PC-9 (cell line): ENCODE results near the gene CDCA7. TPM values are rescaled to one million over a fixed set of nuclear protein-coding genes. Genes with fewer than 3 reads are reported as not detected.

Source experiments
- BruUV-seq: library from RNA; stranded (reverse); fragments of 400-500 nt; replicated peaks from 2 replicates; lab custom pipeline; 2021; lab: Mats Ljungman, UMichigan
- CTCF ChIA-PET: fragments of 300-600 bp; sonication (Branson Sonifier 250); formaldehyde crosslinking; loops from one replicate; lab custom pipeline; 2022; ENCODE audit warnings: antibody characterized with exemption; lab: Charles Lee
- POLR2A ChIA-PET: fragments of 300-600 bp; sonication (Branson Sonifier 250); formaldehyde crosslinking; loops from one replicate; lab custom pipeline; 2022; ENCODE audit warnings: antibody characterized with exemption; ENCODE audit not compliant: unreplicated experiment; lab: Charles Lee
- DNase-seq, 2 experiments: peaks; one replicate each; pipeline versions ENCODE4 v3.0.0 to v3.0.0-alpha.2; 2015 to 2022; ENCODE audit warnings: mixed read lengths in 1 of 2
- H2AFZ ChIP-seq: fragments of 200-600 bp; sonication (generic); 2 replicates; pipeline ENCODE4 v1.8.1; 2017; ENCODE audit warnings: antibody characterized with exemption
- H3F3A ChIP-seq: fragments of 200-600 bp; sonication (generic); 2 replicates; pipeline ENCODE4 v1.8.1; 2017; ENCODE audit warnings: antibody characterized with exemption, mild to moderate bottlenecking, low read depth; ENCODE audit not compliant: insufficient read depth
- H3K27ac ChIP-seq: fragments of 200-600 bp; sonication (generic); 2 replicates; pipeline ENCODE4 v1.6.1; 2016; ENCODE audit warnings: mixed run types
- H3K27me3 ChIP-seq: fragments of 200-600 bp; sonication (generic); 2 replicates; pipeline ENCODE4 v1.6.1; 2016; ENCODE audit warnings: low read depth, mixed run types; ENCODE audit not compliant: insufficient read depth
- H3K36me3 ChIP-seq: fragments of 200-600 bp; sonication (generic); 2 replicates; pipeline ENCODE4 v1.6.1; 2016; ENCODE audit warnings: low read depth, mixed run types
- H3K4me1 ChIP-seq: fragments of 200-600 bp; sonication (generic); replicated peaks from 2 replicates; pipeline ENCODE4 v1.6.1; 2016; ENCODE audit warnings: mixed run types; ENCODE audit not compliant: insufficient read depth
- H3K4me2 ChIP-seq: fragments of 200-600 bp; sonication (generic); 2 replicates; pipeline ENCODE4 v1.6.1; 2017; ENCODE audit warnings: mixed run types
- H3K4me3 ChIP-seq: fragments of 200-600 bp; sonication (generic); 2 replicates; pipeline ENCODE4 v1.6.1; 2016; ENCODE audit warnings: mixed run types
- H3K79me2 ChIP-seq: fragments of 200-600 bp; sonication (generic); 2 replicates; pipeline ENCODE4 v1.6.1; 2017; ENCODE audit warnings: low read depth, mixed run types
- H3K9me2 ChIP-seq: fragments of 200-600 bp; sonication (generic); 2 replicates; pipeline ENCODE4 v1.8.1; 2017; ENCODE audit warnings: mild to moderate bottlenecking; ENCODE audit not compliant: insufficient read depth
- H3K9me3 ChIP-seq: fragments of 200-600 bp; sonication (generic); 2 replicates; pipeline ENCODE4 v1.8.1; 2016; ENCODE audit warnings: low read depth; ENCODE audit not compliant: insufficient read depth
- H4K20me1 ChIP-seq: fragments of 200-600 bp; sonication (generic); 2 replicates; pipeline ENCODE4 v1.8.1; 2017; ENCODE audit not compliant: insufficient read depth
- EZH2 ChIP-seq: fragments of 200-600 bp; sonication (generic); IDR thresholded peaks from 2 replicates; pipeline ENCODE4 v1.8.0; 2017; ENCODE audit warnings: antibody characterized with exemption, low read depth
- intact Hi-C: fragments of 100-400 bp; cut with micrococcal nuclease; formaldehyde crosslinking; loops from one replicate; pipeline ENCODE4 v1.10.0; 2022; ENCODE audit not compliant: unreplicated experiment
- total RNA-seq: library from RNA; stranded (reverse); gene quantifications from 2 replicates; pipeline ENCODE4 v1.2.3, GENCODE V29; 2021
- TF ChIP-seq, protein P1 (sequence below): fragments of 200-600 bp; sonication (generic); conservative IDR thresholded peaks from 2 replicates; pipeline ENCODE4 v1.6.1; 2017; ENCODE audit warnings: mixed run types, antibody characterized with exemption, mild to moderate bottlenecking, moderate library complexity

CDCA7 gene
- total RNA-seq, 1 experiment from 2014 or later: 34.2 TPM

- Histone ChIP-seq H3K9me2 (no peaks in the 10 kb centered on the region), H3K4me3 (no peak overlapping the region), H2AFZ (no peak overlapping the region), H3K4me1 (no peaks in the 10 kb centered on the region), H3K4me2 (no peak overlapping the region), H3K27ac (no peak overlapping the region), H3F3A (no peaks in the 10 kb centered on the region; the same call in 1 of the 2 replicates), H3K27me3 (no peaks in the 10 kb centered on the region), H3K79me2 (no peaks in the 10 kb centered on the region), H3K9me3 (no peaks in the 10 kb centered on the region), H4K20me1 (no peaks in the 10 kb centered on the region), H3K36me3 (no peaks in the 10 kb centered on the region)
- ChIA-PET POLR2A (interaction anchor here (0.7 kb wide), 1 partner anchor 890 kb away, joined by 7 read pairs; no protein-coding TSS in a partner anchor), CTCF (interaction anchor here (0.6 kb wide), 1 partner anchor 549 kb away, joined by 4 read pairs; no protein-coding TSS in a partner anchor)
- DNase-seq: no peak
- BruUV-seq: no TSS peak
- no peak for TF ChIP-seq EZH2
- TF ChIP-seq, protein P1, sequence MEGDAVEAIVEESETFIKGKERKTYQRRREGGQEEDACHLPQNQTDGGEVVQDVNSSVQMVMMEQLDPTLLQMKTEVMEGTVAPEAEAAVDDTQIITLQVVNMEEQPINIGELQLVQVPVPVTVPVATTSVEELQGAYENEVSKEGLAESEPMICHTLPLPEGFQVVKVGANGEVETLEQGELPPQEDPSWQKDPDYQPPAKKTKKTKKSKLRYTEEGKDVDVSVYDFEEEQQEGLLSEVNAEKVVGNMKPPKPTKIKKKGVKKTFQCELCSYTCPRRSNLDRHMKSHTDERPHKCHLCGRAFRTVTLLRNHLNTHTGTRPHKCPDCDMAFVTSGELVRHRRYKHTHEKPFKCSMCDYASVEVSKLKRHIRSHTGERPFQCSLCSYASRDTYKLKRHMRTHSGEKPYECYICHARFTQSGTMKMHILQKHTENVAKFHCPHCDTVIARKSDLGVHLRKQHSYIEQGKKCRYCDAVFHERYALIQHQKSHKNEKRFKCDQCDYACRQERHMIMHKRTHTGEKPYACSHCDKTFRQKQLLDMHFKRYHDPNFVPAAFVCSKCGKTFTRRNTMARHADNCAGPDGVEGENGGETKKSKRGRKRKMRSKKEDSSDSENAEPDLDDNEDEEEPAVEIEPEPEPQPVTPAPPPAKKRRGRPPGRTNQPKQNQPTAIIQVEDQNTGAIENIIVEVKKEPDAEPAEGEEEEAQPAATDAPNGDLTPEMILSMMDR: no peak
- intact Hi-C loops: no loop called here
Observed at GRCh38 chr2:173386738-173387065, 32.0 kb downstream of the CDCA7 start.

- H3K79me2 ChIP-seq: no peaks in the 10 kb centered on the region
- H3K27me3 ChIP-seq: no peaks in the 10 kb centered on the region
- H4K20me1 ChIP-seq: no peaks in the 10 kb centered on the region
- no peak for DNase-seq
- no TSS peak for BruUV-seq
- POLR2A ChIA-PET: interaction anchor here (0.7 kb wide), 1 partner anchor 890 kb away, joined by 7 read pairs; no protein-coding TSS in a partner anchor
- no peak overlapping the region for H3K4me3 ChIP-seq
- no peak overlapping the region for H2AFZ ChIP-seq
- no peak overlapping the region for H3K27ac ChIP-seq
- CTCF ChIA-PET: no interaction called here
- intact Hi-C loops: no loop called here
- H3F3A ChIP-seq: no peaks in the 10 kb centered on the region; the same call in 1 of the 2 replicates
- no peaks in the 10 kb centered on the region for H3K36me3 ChIP-seq
- no peak overlapping the region for H3K4me2 ChIP-seq
- no peaks in the 10 kb centered on the region for H3K9me2 ChIP-seq
- no peaks in the 10 kb centered on the region for H3K4me1 ChIP-seq
- H3K9me3 ChIP-seq: no peaks in the 10 kb centered on the region
- TF ChIP-seq EZH2: no peak
- TF ChIP-seq, protein P1: no peak
Observed at GRCh38 chr2:173387079-173387478, 32.4 kb downstream of the CDCA7 start.

DNA sequence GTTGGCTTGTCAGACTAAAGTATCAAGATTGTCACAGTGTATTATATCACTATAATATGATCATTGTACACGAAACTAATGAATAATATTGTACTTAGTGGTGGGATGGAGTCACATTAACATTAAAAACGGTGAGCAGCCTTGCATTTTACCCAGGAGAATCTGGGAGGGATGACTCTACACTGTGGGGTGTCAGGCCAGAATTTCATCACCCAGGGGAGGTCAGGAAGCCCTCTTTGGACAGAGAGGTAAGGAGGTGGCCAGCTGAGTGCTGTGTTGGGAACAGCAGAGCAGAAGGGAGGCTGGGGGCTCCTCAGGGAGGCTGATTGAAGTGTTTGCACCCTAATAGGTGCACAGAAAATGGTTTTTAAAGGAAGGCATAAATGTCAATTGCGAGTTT, 33.0 kb downstream of the CDCA7 start:
- POLR2A ChIA-PET: interaction anchor here (0.5 kb wide), 1 partner anchor 52 kb away, joined by 3 read pairs; no protein-coding TSS in a partner anchor
- CTCF ChIA-PET: no interaction called here
- BruUV-seq: no TSS peak
- H3K79me2 ChIP-seq: no peaks in the 10 kb centered on the region
- DNase-seq: no peak
- H3K4me3 ChIP-seq: no peak overlapping the region
- no peak overlapping the region for H3K4me2 ChIP-seq
- no peak overlapping the region for H3K27ac ChIP-seq
- no peaks in the 10 kb centered on the region for H3K9me3 ChIP-seq
- H4K20me1 ChIP-seq: no peaks in the 10 kb centered on the region
- H3K27me3 ChIP-seq: no peaks in the 10 kb centered on the region
- H3K36me3 ChIP-seq: no peaks in the 10 kb centered on the region
- no peaks in the 10 kb centered on the region for H3K9me2 ChIP-seq
- intact Hi-C loops: no loop called here
- no peak overlapping the region for H2AFZ ChIP-seq
- no peaks in the 10 kb centered on the region; the same call in 1 of the 2 replicates for H3F3A ChIP-seq
- H3K4me1 ChIP-seq: no peaks in the 10 kb centered on the region
- no peak for TF ChIP-seq EZH2
- TF ChIP-seq, protein P1: no peak
